Hepatic stellate cell (primary cell): ENCODE measurements around the gene RIPK3.

Source experiments
- DNase-seq: peaks from one replicate; pipeline ENCODE4 v3.0.0; 2011; ENCODE audit warnings: low spot score

The RIPK3 gene

DNA sequence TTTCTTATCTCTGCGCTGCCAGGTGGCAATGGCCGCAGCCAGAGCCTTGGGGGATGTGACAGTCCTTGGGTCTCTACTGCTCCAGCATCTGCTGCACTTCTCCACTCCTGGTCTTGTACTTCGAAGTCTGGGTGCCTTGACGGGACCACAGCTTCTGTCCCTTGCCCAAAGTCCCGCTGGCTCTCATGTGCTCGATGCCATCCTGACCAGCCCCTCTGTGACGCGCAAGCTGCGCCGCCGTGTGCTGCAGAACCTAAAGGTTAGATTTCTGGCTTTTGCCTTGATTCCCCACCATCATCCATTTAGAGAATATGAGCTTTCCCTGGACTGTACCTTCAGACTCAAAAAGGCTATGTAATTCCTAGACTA is 35.8 kb downstream of the RIPK3 start:
- no peak for DNase-seq

DNA sequence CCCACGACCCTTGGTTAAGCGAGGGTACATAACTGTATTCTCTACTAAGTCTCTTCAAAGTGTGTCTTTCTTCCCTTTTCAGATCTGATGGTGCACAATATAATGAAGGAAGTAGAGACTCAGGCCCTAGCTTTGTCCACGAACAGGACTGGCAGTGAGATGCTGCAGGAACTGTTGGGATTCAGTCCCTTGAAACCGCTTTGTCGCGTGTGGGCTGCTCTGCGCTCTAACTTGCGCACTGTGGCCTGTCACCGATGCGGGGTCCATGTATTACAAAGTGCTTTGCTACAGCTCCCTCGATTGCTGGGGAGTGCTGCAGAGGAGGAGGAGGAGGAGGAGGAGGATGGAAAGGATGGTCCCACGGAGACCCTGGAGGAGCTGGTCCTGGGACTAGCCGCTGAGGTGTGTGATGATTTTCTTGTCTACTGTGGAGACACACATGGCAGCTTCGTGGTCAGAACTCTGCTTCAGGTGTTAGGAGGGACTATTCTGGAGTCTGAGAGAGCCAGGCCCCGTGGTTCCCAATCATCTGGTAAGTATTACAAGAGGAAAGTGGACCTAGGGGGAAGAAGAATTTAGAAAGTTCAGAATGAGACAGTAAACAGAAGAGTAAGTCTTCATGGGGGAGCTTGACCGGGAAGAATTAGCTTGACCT is 39.3 kb downstream of the RIPK3 start:
- no peak for DNase-seq

DNA sequence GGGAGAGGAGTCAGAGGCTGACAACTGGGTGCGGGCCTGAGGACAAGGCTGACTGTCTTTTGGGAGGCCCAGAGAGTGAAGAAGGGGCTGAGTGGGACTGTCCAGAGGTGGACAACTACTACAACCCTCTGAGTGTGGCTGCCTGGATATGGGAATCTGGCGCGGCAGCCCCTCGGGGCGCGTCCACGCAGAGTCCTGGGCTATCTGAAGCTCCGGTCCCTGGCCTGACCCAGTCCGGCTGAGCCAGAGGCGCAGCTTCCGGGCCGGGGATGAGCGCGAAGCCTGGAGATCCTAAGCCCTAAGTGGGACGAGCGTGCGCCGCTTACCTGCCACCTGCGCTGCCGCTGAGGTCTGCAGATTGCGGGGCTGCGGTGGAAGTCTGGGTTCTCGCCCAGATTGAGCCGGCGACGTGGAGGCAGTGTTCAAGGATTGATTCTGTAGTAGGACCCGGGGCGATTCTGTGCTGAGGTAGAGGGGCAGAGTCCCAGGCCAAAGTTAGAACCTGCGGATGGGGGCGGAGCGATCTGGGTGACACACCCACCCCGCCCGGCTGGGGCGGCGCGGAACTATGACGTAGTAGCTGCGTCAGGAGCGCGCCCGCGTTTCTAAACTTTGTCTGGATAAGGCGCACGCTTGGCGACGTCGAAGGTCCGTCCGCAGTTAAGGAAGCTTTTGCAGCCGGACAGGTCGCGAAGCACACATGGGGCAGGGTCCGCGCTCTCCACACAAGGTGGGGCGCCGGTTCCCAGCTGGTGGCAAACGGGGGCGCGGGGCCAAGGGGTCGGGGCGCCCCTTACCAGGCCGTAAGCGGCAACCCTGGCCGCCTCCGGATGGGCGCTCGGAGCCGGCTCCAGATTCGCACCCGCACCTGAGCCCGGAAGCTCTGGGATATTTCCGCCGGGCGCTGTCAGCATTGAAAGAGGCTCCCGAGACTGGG is 40.3 kb downstream of the RIPK3 start, which contains the start of the genes DHRS1 and NOP9:
DHRS1 (minus strand) TSS at position 526 of the 937 bp plus-strand sequence. CDS start 674 bp downstream, outside the sequence.
NOP9 (plus strand) TSS at position 596 of the 937 bp plus-strand sequence; CDS start at position 701, 105 bp downstream.
- peak; percentile 95 for DNase-seq

GRCh38 chr14:24298892-24299254 is 40.9 kb downstream of the RIPK3 start:
- peak; percentile 82 for DNase-seq

GRCh38 chr14:24297190-24297964 is 42.4 kb downstream of the RIPK3 start:
- DNase-seq: no peak

DNA sequence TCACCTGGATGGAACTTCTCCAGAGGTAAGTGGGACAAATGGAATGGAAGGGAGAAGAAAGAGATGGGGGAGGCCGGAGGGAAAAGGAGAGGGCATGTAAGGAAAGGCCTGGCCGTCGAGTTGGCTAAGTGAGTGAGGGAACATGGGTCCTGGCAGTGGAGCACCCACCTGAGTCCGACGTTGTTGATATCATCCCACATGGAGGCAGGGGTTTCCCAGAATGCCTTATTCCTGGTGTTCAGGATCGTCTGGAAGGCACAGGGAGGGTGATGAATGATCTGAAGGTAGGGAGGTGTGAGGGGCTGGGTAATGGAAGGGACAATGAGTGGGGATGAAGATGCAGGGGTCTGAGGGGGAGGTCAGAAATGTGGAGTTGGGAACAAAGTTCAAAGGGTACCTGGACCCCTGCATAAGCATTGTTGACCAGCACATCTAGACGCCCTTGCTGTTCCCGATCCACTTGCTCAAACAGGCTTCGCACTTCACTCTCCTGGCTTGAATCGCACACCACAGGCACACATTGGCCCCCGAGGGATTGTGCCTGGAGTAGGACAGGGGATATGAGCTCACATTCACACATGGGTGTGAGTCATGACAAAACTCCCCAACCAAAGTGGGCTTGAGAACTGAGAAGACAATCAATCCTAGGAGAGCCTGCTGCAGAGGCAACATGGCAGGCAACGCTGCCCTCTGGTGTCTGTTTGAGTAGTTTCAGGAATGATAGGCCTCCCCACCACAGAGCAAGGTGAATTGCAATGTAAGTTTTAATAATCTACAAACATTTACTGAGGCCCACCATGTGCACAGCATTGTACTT is 43.2 kb downstream of the RIPK3 start:
- DNase-seq: peak; percentile 93

GRCh38 chr14:24293525-24293924 is 46.3 kb downstream of the RIPK3 start:
- DNase-seq: no peak

DNA sequence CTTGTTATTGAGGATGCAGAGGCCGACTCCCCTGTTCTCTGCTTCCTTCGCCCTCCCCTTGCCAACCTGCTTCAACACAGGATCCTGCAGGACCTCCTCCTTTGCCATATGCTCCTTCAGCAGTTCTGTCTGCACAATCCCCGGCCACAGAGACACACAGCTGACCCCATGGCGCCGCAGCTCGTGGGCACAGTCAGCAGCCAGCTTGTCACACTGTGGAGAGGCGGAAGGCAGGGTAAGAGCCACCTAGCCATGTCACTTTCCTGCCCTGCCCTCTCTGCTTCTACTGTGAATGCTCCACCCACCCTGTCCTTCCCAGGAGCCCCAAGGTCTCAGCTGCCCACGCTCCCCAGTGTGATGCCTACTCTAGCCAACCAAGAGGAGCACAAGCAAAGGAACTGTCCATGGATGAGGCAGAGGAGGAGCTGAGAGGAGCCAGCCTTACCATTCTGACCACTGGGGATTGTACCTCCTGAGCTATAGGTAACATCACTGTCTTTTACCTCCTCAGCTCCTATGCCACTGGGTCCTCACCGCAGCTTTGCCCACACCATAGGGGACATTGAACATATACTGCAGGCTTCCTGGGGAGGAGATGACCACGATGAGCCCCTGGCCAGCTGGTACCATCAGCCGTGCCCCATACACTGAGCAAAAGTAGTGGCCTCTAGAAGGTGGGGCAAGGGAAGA is 47.5 kb downstream of the RIPK3 start:
- no peak for DNase-seq

DNA sequence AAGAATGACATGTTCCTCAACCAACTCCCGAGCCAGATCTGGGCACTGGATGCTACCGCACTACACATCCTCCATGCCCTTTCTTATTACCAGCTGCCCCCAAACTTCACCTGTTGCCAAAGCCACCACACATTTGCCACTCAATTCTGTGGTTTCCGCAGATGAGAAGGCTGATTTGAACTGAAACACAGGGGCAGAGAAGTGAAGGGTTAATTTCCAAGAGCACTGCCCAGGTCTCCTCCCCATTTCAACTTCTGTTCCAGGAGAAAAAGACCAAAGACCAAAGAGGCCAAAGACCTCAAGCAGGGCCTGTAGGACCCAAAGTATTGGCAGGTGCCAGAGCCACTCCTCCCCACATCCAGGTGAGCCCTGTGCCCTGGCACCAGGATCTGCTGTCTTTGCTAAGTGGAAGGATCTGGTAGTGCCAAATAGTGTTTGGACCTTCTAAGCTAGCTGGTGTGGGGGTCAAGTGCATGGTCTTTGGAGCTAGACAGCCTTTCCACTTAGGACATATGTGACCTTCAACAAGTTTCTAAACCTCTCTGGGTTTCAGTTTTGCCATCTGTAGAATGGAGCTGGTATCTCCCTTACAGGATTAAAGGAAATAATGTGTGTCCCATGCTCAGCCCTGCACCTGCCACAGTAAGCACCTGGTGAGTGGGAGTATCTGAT is 48.2 kb downstream of the RIPK3 start:
- DNase-seq: no peak

- DNase-seq: no peak
Measured at GRCh38 chr14:24290746-24291145, 49.0 kb downstream of the RIPK3 start.

GRCh38 chr14:24289649-24290280 is 50.0 kb downstream of the RIPK3 start:
- no peak for DNase-seq

DNA sequence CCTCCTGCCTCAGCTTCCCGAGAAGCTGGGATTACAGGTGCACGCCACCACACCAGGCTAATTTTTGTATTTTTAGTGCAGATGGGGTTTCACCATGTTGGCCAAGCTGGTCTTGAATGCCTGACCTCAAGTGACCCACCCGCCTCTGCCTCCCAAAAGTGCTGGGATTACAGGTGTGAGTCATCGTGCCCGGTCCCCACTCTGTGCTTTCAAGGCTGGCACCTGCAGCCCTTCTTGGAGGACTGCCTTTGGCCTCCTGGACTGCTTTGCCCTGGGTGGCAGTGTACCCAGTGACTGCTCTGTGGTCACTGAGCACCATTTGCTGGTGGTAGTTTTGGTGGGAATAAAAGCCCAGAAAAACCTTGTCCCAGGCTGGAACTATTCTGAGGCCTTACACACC is 52.8 kb downstream of the RIPK3 start:
- no peak for DNase-seq
